ENCODE data around the gene BANF2.

GRCh38 chr20:17735206-17735804, 35.5 kb downstream of the BANF2 start:
- TF ChIP-seq CTCF (IDR thresholded peaks at IDR 0.05): no peak
- no peak for TF ChIP-seq POLR2A (IDR thresholded peaks at IDR 0.05)
